ENCODE data around the gene MYO3B. TPM values are rescaled to one million over a fixed set of nuclear protein-coding genes. Genes with fewer than 3 reads are reported as not detected.

Gene MYO3B
- total RNA-seq, 2 donors from 2014 or later: 5.2 to 10.9 TPM

DNA sequence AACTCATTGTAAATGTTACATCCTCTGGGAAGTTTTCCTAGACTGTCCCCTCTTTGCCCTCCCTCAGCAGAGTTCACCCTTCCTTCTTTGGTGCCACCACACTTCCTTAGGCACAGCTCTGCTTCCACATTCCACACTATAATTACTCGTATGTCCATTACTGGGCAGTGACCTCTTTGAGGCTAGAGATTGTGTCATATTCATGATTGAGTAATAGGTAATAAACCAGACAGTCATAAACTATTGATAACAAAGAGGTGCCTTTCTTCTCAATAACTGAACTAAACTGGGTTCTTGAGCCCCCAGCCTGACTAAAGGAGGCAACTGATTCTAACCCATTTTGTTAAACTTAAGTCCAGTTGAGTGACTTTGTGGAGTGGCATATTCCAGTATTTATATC lies 28.3 kb downstream of the MYO3B start:
- no peak overlapping the region for H3K4me3 ChIP-seq (ENCODE audit: low read length)
- peaks cover 28% of the 10 kb centered on the region for H3K9me3 Mint-ChIP-seq
- H3K4me1 Mint-ChIP-seq: no peaks in the 10 kb centered on the region
- H3K36me3 ChIP-seq (ENCODE audit: control insufficient read depth, insufficient read depth, low read length): no peaks in the 10 kb centered on the region
- TF ChIP-seq, protein P1, sequence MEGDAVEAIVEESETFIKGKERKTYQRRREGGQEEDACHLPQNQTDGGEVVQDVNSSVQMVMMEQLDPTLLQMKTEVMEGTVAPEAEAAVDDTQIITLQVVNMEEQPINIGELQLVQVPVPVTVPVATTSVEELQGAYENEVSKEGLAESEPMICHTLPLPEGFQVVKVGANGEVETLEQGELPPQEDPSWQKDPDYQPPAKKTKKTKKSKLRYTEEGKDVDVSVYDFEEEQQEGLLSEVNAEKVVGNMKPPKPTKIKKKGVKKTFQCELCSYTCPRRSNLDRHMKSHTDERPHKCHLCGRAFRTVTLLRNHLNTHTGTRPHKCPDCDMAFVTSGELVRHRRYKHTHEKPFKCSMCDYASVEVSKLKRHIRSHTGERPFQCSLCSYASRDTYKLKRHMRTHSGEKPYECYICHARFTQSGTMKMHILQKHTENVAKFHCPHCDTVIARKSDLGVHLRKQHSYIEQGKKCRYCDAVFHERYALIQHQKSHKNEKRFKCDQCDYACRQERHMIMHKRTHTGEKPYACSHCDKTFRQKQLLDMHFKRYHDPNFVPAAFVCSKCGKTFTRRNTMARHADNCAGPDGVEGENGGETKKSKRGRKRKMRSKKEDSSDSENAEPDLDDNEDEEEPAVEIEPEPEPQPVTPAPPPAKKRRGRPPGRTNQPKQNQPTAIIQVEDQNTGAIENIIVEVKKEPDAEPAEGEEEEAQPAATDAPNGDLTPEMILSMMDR (conservative IDR thresholded peaks at IDR 0.05): no peak
- H3K4me1 ChIP-seq (ENCODE audit: control insufficient read depth, insufficient read depth, low read length): no peaks in the 10 kb centered on the region
- WGBS, 2 experiments (ENCODE audit: insufficient coverage in 1 of 2, insufficient read length in 1 of 2): 100% methylated on average over 1 of the region's 1 CpG; no CpG with 5 or more reads in 1 of the 2 experiments
- H3K36me3 Mint-ChIP-seq (ENCODE audit: low read depth): peaks cover 3% of the 10 kb centered on the region
- no peak overlapping the region for H3K9ac ChIP-seq (ENCODE audit: extremely low read depth, low read length, poor library complexity, severe bottlenecking)
- no peak overlapping the region for H3K27ac ChIP-seq (ENCODE audit: low read depth, low read length)
- H3K27me3 Mint-ChIP-seq (ENCODE audit: insufficient read depth): no peaks in the 10 kb centered on the region
- no peak overlapping the region for H3K27ac Mint-ChIP-seq
- peaks cover 40% of the 10 kb centered on the region for H3K9me3 ChIP-seq (ENCODE audit: control insufficient read depth, low read length)
- H3K4me3 Mint-ChIP-seq: no peak overlapping the region
- no peaks in the 10 kb centered on the region for H3K27me3 ChIP-seq (ENCODE audit: control insufficient read depth, insufficient read depth, low read length, poor library complexity, severe bottlenecking)
- DNase-seq: no peak

DNA sequence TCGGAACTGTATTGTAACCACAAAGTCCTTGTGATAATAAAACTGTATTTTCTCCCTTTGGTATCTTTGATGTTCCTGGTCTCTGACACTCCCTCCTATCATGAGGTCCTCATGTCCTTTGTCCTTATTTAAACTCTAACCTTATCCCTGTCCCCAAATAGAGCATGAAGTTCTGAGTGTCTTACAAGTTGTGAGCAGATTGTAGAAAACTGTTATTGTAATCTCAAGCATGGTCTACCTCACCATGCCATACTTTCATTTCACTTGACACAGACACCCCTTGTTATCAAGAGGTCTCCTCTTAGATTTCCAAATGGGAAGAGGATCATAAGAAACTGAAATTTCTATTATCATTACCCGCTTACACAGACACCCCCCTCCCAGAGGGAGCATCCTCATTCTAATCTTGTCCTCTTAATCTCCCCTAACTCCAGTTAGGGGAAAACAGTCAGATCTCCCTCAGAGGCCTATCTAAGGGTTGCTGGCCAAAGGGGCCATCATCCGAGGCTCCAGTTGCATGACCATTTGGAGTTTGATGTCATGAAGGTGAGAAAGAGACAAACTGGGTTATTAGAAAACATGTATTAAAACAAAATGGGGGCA lies 29.0 kb downstream of the MYO3B start:
- Histone ChIP-seq H3K27me3 (ENCODE audit: control insufficient read depth, insufficient read depth, low read length, poor library complexity, severe bottlenecking) (no peaks in the 10 kb centered on the region), H3K36me3 (ENCODE audit: control insufficient read depth, insufficient read depth, low read length) (no peaks in the 10 kb centered on the region), H3K27ac (ENCODE audit: low read depth, low read length) (no peak overlapping the region), H3K9ac (ENCODE audit: extremely low read depth, low read length, poor library complexity, severe bottlenecking) (no peak overlapping the region), H3K4me1 (ENCODE audit: control insufficient read depth, insufficient read depth, low read length) (no peaks in the 10 kb centered on the region), H3K4me3 (ENCODE audit: low read length) (no peak overlapping the region), H3K9me3 (ENCODE audit: control insufficient read depth, low read length) (peaks cover 40% of the 10 kb centered on the region)
- TF ChIP-seq, protein P1 (conservative IDR thresholded peaks at IDR 0.05): no peak
- peaks cover 31% of the 10 kb centered on the region for H3K9me3 Mint-ChIP-seq
- WGBS, 2 experiments (ENCODE audit: insufficient coverage in 1 of 2, insufficient read length in 1 of 2): 77 to 85% methylated on average over 2 to 3 of the region's 3 CpGs
- H3K27me3 Mint-ChIP-seq (ENCODE audit: insufficient read depth): no peaks in the 10 kb centered on the region
- H3K27ac Mint-ChIP-seq: no peak overlapping the region
- no peak for DNase-seq
- H3K4me1 Mint-ChIP-seq: no peaks in the 10 kb centered on the region
- no peak overlapping the region for H3K4me3 Mint-ChIP-seq
- peaks cover 3% of the 10 kb centered on the region for H3K36me3 Mint-ChIP-seq (ENCODE audit: low read depth)

DNA sequence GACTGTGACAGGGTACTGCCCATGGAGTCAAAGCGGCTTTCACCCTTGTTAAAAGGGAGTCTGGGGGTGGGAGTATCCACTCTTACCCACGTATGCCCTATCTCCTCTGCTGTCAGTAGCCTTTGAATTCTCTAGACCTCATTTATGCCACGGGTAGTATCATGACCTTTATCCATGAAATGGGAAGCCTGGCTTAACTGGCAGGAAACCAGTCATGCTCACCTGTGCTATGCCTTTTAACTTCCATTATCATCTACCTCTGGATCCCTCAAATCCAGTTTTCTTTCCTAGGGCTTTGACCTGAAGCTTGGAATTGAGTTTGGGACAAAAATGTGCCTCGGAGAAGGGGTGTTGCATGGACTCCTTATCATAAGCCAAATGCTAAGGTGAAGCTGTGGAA lies 30.0 kb downstream of the MYO3B start:
- Mint-ChIP-seq H3K27me3 (ENCODE audit: insufficient read depth) (no peaks in the 10 kb centered on the region), H3K36me3 (ENCODE audit: low read depth) (peaks cover 3% of the 10 kb centered on the region), H3K4me3 (no peak overlapping the region), H3K4me1 (peaks cover 6% of the 10 kb centered on the region), H3K9me3 (peaks cover 35% of the 10 kb centered on the region), H3K27ac (no peak overlapping the region)
- no peaks in the 10 kb centered on the region for H3K4me1 ChIP-seq (ENCODE audit: control insufficient read depth, insufficient read depth, low read length)
- H3K9ac ChIP-seq (ENCODE audit: extremely low read depth, low read length, poor library complexity, severe bottlenecking): no peak overlapping the region
- WGBS, 2 experiments (ENCODE audit: insufficient coverage in 1 of 2, insufficient read length in 1 of 2): 87 to 95% methylated on average over 3 to 4 of the region's 4 CpGs
- TF ChIP-seq, protein P1 (conservative IDR thresholded peaks at IDR 0.05): no peak
- no peak for DNase-seq
- H3K27me3 ChIP-seq (ENCODE audit: control insufficient read depth, insufficient read depth, low read length, poor library complexity, severe bottlenecking): no peaks in the 10 kb centered on the region
- no peak overlapping the region for H3K4me3 ChIP-seq (ENCODE audit: low read length)
- peaks cover 40% of the 10 kb centered on the region for H3K9me3 ChIP-seq (ENCODE audit: control insufficient read depth, low read length)
- no peak overlapping the region for H3K27ac ChIP-seq (ENCODE audit: low read depth, low read length)
- H3K36me3 ChIP-seq (ENCODE audit: control insufficient read depth, insufficient read depth, low read length): no peaks in the 10 kb centered on the region
